ENCODE data around the gene EPS8L3. TPM values are rescaled to one million over a fixed set of nuclear protein-coding genes. Genes with fewer than 3 reads are reported as not detected.

EPS8L3 gene
- polyA plus RNA-seq, 1 of the 3 experiments (the other 2 are of a cell fraction): not detected

DNA sequence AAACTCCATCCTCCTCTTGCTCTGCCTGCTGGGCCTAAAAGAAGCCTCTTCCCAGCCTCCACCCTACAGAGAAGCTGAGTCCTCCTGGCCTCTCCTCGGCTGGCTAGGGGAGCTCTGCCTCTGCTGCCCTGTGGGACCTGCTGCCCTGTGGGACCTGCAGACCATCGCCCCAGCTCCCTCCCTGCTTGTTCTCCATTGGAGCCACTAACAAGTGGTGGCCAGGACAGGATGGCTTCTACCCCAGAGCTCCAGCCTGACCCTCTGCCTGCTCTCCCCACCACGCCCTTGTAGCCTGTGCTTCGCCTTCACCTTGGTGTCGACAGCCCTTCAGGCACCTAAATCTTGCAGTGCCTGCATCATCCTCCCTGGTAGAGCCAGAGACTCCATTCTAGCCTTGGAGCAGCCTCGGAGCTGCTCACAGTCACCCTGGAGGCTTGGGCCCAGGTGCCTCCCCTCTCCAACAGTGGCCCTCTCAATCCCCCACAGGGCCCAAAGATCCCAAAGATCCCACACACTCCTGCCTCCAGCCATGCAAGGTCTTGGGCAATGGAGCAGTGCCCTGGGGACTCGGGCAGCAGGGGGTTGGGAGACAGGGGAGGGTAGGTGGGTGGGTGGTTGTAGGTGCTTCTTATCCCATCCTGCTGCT lies 3.0 kb downstream of the EPS8L3 start (continued):
- TF ChIP-seq, protein P1, sequence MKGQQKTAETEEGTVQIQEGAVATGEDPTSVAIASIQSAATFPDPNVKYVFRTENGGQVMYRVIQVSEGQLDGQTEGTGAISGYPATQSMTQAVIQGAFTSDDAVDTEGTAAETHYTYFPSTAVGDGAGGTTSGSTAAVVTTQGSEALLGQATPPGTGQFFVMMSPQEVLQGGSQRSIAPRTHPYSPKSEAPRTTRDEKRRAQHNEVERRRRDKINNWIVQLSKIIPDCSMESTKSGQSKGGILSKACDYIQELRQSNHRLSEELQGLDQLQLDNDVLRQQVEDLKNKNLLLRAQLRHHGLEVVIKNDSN (IDR thresholded peaks at IDR 0.05; ENCODE audit: borderline replicate concordance, low read depth): no peak
- TF ChIP-seq NFIC (IDR thresholded peaks at IDR 0.05; ENCODE audit: borderline replicate concordance): no peak

DNA sequence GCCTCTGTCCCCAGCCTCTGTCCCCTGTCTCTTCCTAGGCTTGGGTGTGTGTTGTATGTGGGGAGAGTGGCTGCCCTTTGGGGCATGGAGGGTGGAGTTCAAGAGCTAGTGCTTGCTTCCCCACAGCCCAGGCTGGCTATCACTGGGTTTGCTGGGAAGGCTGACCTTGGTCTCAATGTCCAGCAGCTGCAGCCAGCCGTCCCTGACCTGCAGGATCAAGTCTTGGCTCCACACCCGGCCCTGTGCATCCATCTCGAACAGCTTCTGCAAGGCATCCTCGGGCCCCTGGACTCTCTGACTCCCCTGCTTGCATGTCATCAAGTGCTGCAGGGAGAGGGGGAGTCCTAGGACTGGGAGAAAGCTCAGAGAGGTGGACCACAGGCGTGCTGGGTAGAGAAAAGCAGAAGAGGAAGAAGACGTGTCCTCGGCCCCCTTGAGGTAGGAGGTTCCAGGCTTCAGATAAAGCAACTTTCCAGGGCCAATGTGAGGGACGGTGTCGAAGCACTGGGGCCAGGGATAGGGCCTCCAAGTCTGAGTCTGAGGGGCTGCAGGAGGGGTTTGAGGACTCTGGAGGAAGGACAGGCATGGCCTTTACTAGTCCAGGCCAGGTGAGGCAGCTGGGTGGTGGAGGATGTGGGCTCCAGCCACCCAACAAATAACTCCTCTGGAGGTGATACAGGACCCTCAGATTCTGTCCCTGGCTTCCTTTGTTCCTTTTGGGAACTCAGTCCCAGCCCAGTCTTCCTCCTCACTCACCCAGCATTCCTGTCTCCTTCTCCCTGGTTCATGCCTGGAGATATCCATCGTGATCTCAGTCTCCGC lies 4.0 kb downstream of the EPS8L3 start:
- TF ChIP-seq ELF1 (IDR thresholded peaks at IDR 0.05): no peak
- TF ChIP-seq FOXM1 (IDR thresholded peaks at IDR 0.05; ENCODE audit: low read depth): no peak
- TF ChIP-seq NFIC (IDR thresholded peaks at IDR 0.05; ENCODE audit: borderline replicate concordance): no peak
- TF ChIP-seq MXI1 (IDR thresholded peaks at IDR 0.05; ENCODE audit: low read depth, low read length): no peak
- TF ChIP-seq RXRA (IDR thresholded peaks at IDR 0.05; ENCODE audit: borderline replicate concordance, low read depth): no peak
- TF ChIP-seq, protein P2, sequence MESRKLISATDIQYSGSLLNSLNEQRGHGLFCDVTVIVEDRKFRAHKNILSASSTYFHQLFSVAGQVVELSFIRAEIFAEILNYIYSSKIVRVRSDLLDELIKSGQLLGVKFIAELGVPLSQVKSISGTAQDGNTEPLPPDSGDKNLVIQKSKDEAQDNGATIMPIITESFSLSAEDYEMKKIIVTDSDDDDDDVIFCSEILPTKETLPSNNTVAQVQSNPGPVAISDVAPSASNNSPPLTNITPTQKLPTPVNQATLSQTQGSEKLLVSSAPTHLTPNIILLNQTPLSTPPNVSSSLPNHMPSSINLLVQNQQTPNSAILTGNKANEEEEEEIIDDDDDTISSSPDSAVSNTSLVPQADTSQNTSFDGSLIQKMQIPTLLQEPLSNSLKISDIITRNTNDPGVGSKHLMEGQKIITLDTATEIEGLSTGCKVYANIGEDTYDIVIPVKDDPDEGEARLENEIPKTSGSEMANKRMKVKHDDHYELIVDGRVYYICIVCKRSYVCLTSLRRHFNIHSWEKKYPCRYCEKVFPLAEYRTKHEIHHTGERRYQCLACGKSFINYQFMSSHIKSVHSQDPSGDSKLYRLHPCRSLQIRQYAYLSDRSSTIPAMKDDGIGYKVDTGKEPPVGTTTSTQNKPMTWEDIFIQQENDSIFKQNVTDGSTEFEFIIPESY (IDR thresholded peaks at IDR 0.05; ENCODE audit: borderline replicate concordance, low read depth): no peak
- TF ChIP-seq NRF1 (IDR thresholded peaks at IDR 0.05; ENCODE audit: low read depth, low read length): no peak
- TF ChIP-seq MEF2A (IDR thresholded peaks at IDR 0.05; ENCODE audit: borderline replicate concordance, low read depth): no peak
- TF ChIP-seq TAF1 (IDR thresholded peaks at IDR 0.05; ENCODE audit: borderline replicate concordance, low read depth, low read length): no peak
- no peak for TF ChIP-seq SIN3A (IDR thresholded peaks at IDR 0.05; ENCODE audit: borderline replicate concordance, low read depth, low read length)
- no peak for TF ChIP-seq TEAD4 (IDR thresholded peaks at IDR 0.05; ENCODE audit: borderline replicate concordance, insufficient read depth)
- TF ChIP-seq GATA2 (CRISPR knock-in tag; IDR thresholded peaks at IDR 0.05): no peak
- no peak for TF ChIP-seq SMC3 (IDR thresholded peaks at IDR 0.05; ENCODE audit: low read depth, low read length)
- no peak for TF ChIP-seq POLR2AphosphoS5 (IDR thresholded peaks at IDR 0.05; ENCODE audit: low read depth, low read length)
- no peak for TF ChIP-seq GABPA (IDR thresholded peaks at IDR 0.05; ENCODE audit: low read depth)
- no peak for TF ChIP-seq RAD21 (IDR thresholded peaks at IDR 0.05; ENCODE audit: low read length)
- no peak for TF ChIP-seq EP300 (IDR thresholded peaks at IDR 0.05; ENCODE audit: borderline replicate concordance in 1 of 2, low read depth in 1 of 2, low read length in 1 of 2)
- Histone ChIP-seq H3K27ac (ENCODE audit: low read depth in 2 of 2, low read length in 1 of 2) (no peak overlapping the region), H3K4me2 (no peak overlapping the region), H3K4me3 (ENCODE audit: low read depth in 2 of 2, low read length in 1 of 2) (no peak overlapping the region), H3K9ac (no peak overlapping the region), H4K20me1 (ENCODE audit: insufficient read depth) (no peaks in the 10 kb centered on the region), H3K36me3 (replicated peaks in 1 of 2; ENCODE audit: control insufficient read depth in 1 of 2, insufficient read depth in 2 of 2, low read length in 1 of 2) (no peaks in the 10 kb centered on the region), H3K27me3 (ENCODE audit: insufficient read depth) (no peaks in the 10 kb centered on the region), H3K79me2 (ENCODE audit: insufficient read depth) (no peaks in the 10 kb centered on the region), H3K4me1 (ENCODE audit: control insufficient read depth in 1 of 2, insufficient read depth in 2 of 2, low read depth in 1 of 2, low read length in 1 of 2) (peaks cover 4 to 15% of the 10 kb centered on the region in 2 experiments; a peak in 2 of 4 replicates), H2AFZ (ENCODE audit: low read depth) (no peak overlapping the region), H3K9me2 (no peaks in the 10 kb centered on the region), H3F3A (replicated peaks; ENCODE audit: insufficient read depth) (no peaks in the 10 kb centered on the region), H3K9me3 (no peaks in the 10 kb centered on the region)
- POLR2A ChIA-PET: interaction anchor here (1.3 kb wide), 1 partner anchor 26 kb away, joined by 3 read pairs; no protein-coding TSS in a partner anchor
- WGBS (ENCODE audit: low lambda C conversion rate): 84% methylated on average over 9 of the region's 11 CpGs
- DNase-seq: no peak
- CTCF ChIA-PET: interaction anchor here (0.9 to 2.4 kb wide), 7 partner anchors 11 to 228 kb away, joined by 3 to 16 read pairs (median 5); partner anchors contain the start of gene AHCYL1
